Measurements from ENCODE around the gene BAAT.

GRCh38 chr9:101315112-101315450 is 69.7 kb downstream of the BAAT start:
- no peak for TF ChIP-seq CTCF (IDR thresholded peaks at IDR 0.05)
- TF ChIP-seq POLR2A (IDR thresholded peaks at IDR 0.05), result no peak

Measured in esophagus squamous epithelium (tissue), 4 donors.